Mesendoderm (in vitro differentiated cells): ENCODE data around the gene PCSK1N.
"Not testable (repeated sequence)": the region's sequence is repeated elsewhere in the genome, so short reads cannot be mapped to it uniquely, and the experiment has no call there.

Experiments
- DNase-seq: peaks from one replicate; pipeline ENCODE4 v3.0.0; 2013
- H2AK5ac ChIP-seq: 2 replicates; pipeline ENCODE4 v1.6.1; 2013; ENCODE audit warnings: low read length, inconsistent platforms
- H2BK120ac ChIP-seq: 2 replicates; pipeline ENCODE4 v1.6.1; 2013; ENCODE audit warnings: low read depth, mild to moderate bottlenecking, low read length, moderate library complexity, mixed read lengths
- H2BK15ac ChIP-seq: replicated peaks from 2 replicates; pipeline ENCODE4 v1.6.1; 2013; ENCODE audit warnings: low read depth, mild to moderate bottlenecking, moderate library complexity
- H2BK5ac ChIP-seq: 2 replicates; pipeline ENCODE4 v1.6.1; 2013; ENCODE audit warnings: low read length, inconsistent platforms
- H3K18ac ChIP-seq: 2 replicates; pipeline ENCODE4 v1.6.1; 2013; ENCODE audit warnings: mild to moderate bottlenecking, low read length, mixed read lengths
- H3K23ac ChIP-seq: one replicate; pipeline ENCODE4 v1.6.1; 2013; ENCODE audit warnings: low read length
- H3K27ac ChIP-seq: 2 replicates; pipeline ENCODE4 v1.5.1; 2013; ENCODE audit warnings: low read depth, mild to moderate bottlenecking, inconsistent platforms, low read length, moderate library complexity
- H3K27me3 ChIP-seq: 2 replicates; pipeline ENCODE4 v1.6.1; 2013; ENCODE audit warnings: low read length, control low read depth, mild to moderate bottlenecking, inconsistent platforms; ENCODE audit not compliant: insufficient read depth, poor library complexity
- H3K36me3 ChIP-seq: 2 replicates; pipeline ENCODE4 v1.6.1; 2013; ENCODE audit warnings: low read length, inconsistent platforms; ENCODE audit not compliant: control insufficient read depth, insufficient read depth
- H3K4ac ChIP-seq: one replicate; pipeline ENCODE4 v1.6.1; 2013; ENCODE audit warnings: low read depth, mild to moderate bottlenecking, low read length, moderate library complexity
- H3K4me1 ChIP-seq: 2 replicates; pipeline ENCODE4 v1.6.1; 2013; ENCODE audit warnings: low read depth, low read length, inconsistent platforms; ENCODE audit not compliant: control insufficient read depth
- H3K4me2 ChIP-seq: 2 replicates; pipeline ENCODE4 v1.6.1; 2013; ENCODE audit warnings: low read length
- H3K4me3 ChIP-seq: 2 replicates; pipeline ENCODE4 v1.5.1; 2013; ENCODE audit warnings: mild to moderate bottlenecking, low read length
- H3K56ac ChIP-seq: one replicate; pipeline ENCODE4 v1.6.1; 2013; ENCODE audit warnings: low read length
- H3K79me1 ChIP-seq: 2 replicates; pipeline ENCODE4 v1.6.1; 2013; ENCODE audit warnings: low read length, inconsistent platforms
- H3K79me2 ChIP-seq: 2 replicates; pipeline ENCODE4 v1.6.1; 2013; ENCODE audit warnings: mild to moderate bottlenecking, low read length; ENCODE audit not compliant: control insufficient read depth, insufficient read depth
- H3K9ac ChIP-seq: 2 replicates; pipeline ENCODE4 v1.6.1; 2013; ENCODE audit warnings: low read length, inconsistent platforms
- H4K5ac ChIP-seq: one replicate; pipeline ENCODE4 v1.6.1; 2013; ENCODE audit warnings: low read length
- H4K8ac ChIP-seq: one replicate; pipeline ENCODE4 v1.6.1; 2013; ENCODE audit warnings: low read depth, mild to moderate bottlenecking, control low read depth, low read length, moderate library complexity
- WGBS: extraction: QIAGEN DNeasy Blood & Tissue Kit; methylation state at CpG from one replicate; pipeline ENCODE4 v1.1.7; 2013; ENCODE audit warnings: low lambda C conversion rate, missing lambda C conversion rate; ENCODE audit not compliant: insufficient coverage; ENCODE audit errors: extremely low coverage; 5-methylcytosine and 5-hydroxymethylcytosine counted together

Gene PCSK1N

DNA sequence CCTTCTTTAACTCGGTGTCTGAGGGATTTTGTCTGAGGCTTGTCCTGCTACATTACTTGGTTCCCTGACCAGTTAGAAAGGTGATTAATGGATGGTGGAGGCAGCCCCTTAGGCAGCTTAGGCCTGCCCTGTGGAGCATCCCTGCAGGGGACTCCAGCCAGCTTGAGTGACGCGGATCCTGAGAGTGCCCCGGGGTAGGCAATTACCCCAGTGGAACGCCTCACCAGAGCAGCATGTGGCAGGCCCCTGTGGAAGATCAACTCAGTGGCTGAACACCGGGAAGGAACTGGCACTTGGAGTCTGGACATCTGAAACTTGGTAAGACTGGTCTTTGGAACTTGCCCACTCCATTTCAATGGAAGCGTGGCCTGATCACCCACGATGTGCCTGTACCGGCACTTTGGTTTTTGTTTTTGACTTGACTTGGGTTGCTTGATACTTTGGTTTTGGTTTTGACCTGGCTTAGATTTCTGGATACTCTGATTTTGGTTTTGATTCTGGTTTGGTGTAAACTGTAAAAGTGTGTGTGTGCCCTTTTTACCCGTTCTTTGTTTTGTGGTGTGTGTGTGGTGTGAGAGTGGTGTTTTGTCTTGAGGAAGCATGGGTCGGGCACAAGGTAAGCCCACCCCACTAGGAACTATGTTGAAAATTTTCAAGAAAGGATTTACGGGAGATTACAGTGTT is 18.9 kb upstream of the PCSK1N start:
- not testable (repeated sequence) for DNase-seq, H3K4me3 ChIP-seq, H3K23ac ChIP-seq, H2AK5ac ChIP-seq, H3K79me1 ChIP-seq, H2BK120ac ChIP-seq, H3K4me2 ChIP-seq, H4K5ac ChIP-seq, H3K4ac ChIP-seq, H3K4me1 ChIP-seq, H3K36me3 ChIP-seq, H3K79me2 ChIP-seq, H4K8ac ChIP-seq, H3K27me3 ChIP-seq, H3K27ac ChIP-seq, H3K9ac ChIP-seq, H2BK15ac ChIP-seq, H2BK5ac ChIP-seq, H3K18ac ChIP-seq, H3K56ac ChIP-seq
- WGBS = no CpG with 5 or more reads among the region's 12 CpGs

DNA sequence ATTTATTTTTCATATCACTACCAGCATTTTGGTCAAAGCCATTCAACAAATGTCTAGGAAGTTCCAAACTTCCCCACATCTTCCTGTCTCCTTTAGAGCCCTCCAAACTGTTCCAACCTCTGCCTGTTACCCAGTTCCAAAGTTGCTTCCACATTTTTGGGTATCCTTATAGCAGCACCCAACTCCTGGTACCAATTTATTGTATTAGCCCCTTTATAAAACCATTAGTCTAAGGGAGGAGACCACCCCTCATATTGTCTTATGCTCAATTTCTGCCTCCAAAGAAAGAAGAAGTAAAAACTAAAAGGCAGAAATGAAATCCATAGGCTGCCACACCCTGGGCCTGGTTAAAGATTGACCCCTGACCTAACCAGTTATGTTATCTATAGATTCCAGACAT is 18.1 kb upstream of the PCSK1N start:
- not testable (repeated sequence) for H3K4me2 ChIP-seq, H3K4ac ChIP-seq, H3K27me3 ChIP-seq, H2BK120ac ChIP-seq, H3K23ac ChIP-seq, H3K18ac ChIP-seq, H3K4me1 ChIP-seq, DNase-seq, H2AK5ac ChIP-seq, H4K5ac ChIP-seq, H3K27ac ChIP-seq, H2BK5ac ChIP-seq, H3K4me3 ChIP-seq, H3K79me2 ChIP-seq, H3K56ac ChIP-seq, H3K9ac ChIP-seq, H4K8ac ChIP-seq, H3K36me3 ChIP-seq, H2BK15ac ChIP-seq, H3K79me1 ChIP-seq

- DNase-seq = no peak
- Histone ChIP-seq H2BK15ac (no peak overlapping the region), H2BK5ac (no peak overlapping the region), H3K4ac (no peak overlapping the region), H3K27me3 (no peaks in the 10 kb centered on the region), H3K27ac (no peak overlapping the region), H3K9ac (no peak overlapping the region), H3K56ac (no peak overlapping the region), H3K4me1 (no peaks in the 10 kb centered on the region), H3K79me2 (no peaks in the 10 kb centered on the region), H3K36me3 (no peaks in the 10 kb centered on the region), H3K23ac (no peak overlapping the region), H3K79me1 (no peaks in the 10 kb centered on the region), H2AK5ac (no peak overlapping the region), H4K8ac (no peak overlapping the region), H2BK120ac (no peak overlapping the region), H3K18ac (no peak overlapping the region), H3K4me2 (no peak overlapping the region), H4K5ac (no peak overlapping the region), H3K4me3 (no peak overlapping the region)
- WGBS = no CpG with 5 or more reads among the region's 7 CpGs
Measured at GRCh38 chrX:48852857-48853256, 17.4 kb upstream of the PCSK1N start.

DNA sequence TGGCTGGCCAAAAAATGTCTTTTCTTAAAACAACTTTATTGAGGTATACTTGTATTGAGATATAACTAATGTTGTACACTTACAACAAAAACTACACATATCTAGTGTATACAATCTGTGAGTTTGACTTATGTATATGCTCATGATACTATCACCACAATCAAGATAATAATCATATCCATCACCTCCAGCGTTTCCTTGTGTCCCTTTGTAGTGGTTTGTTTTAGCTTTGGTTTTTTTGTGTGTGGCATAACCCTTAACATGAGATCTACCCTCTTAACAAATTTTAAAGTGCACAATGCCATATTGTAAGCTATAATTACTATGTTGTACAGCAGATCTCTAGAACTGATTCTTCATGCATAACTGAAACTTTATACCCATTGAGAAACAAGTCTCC is 13.4 kb upstream of the PCSK1N start:
- Histone ChIP-seq H2BK15ac (no peak overlapping the region), H3K23ac (no peak overlapping the region), H3K4me1 (no peaks in the 10 kb centered on the region), H3K4ac (no peak overlapping the region), H2BK120ac (no peak overlapping the region), H3K4me2 (no peak overlapping the region), H2BK5ac (no peak overlapping the region), H3K79me2 (no peaks in the 10 kb centered on the region), H3K9ac (no peak overlapping the region), H2AK5ac (no peak overlapping the region), H3K56ac (no peak overlapping the region), H3K36me3 (no peaks in the 10 kb centered on the region), H3K18ac (no peak overlapping the region), H4K5ac (no peak overlapping the region), H3K27ac (no peak overlapping the region), H3K79me1 (no peaks in the 10 kb centered on the region), H4K8ac (no peak overlapping the region), H3K4me3 (no peak overlapping the region), H3K27me3 (no peaks in the 10 kb centered on the region)
- WGBS = no CpG with 5 or more reads among the region's 1 CpG
- no peak for DNase-seq

DNA sequence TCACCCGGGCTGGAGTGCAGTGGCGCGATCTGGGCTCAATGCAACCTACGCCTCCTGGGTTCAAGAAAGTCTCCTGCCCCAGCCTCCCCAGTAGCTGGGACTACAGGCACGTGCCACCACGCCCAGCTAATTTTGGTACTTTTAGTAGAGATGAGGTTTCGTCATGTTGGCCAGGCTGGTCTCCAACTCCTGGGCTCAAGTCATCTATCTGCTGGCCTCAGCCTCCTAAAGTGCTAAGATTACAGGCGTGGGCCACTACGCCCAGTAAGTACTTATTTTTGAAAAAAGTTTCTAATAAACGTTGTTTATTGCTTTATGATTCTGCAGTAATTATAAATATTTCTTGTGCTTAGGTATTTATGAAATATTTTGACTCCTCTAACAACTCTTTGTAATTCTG is 4.3 kb upstream of the PCSK1N start:
- H3K18ac ChIP-seq = no peak overlapping the region
- H3K4me3 ChIP-seq = no peak overlapping the region
- no peaks in the 10 kb centered on the region for H3K79me1 ChIP-seq
- H2BK120ac ChIP-seq = no peak overlapping the region
- H3K4ac ChIP-seq = no peak overlapping the region
- no peak overlapping the region for H3K9ac ChIP-seq
- H2AK5ac ChIP-seq = no peak overlapping the region
- H4K5ac ChIP-seq = no peak overlapping the region
- DNase-seq = no peak
- no peak overlapping the region for H3K4me2 ChIP-seq
- no peak overlapping the region for H4K8ac ChIP-seq
- H3K27me3 ChIP-seq = peaks cover 5% of the 10 kb centered on the region
- H2BK15ac ChIP-seq = no peak overlapping the region
- H2BK5ac ChIP-seq = no peak overlapping the region
- H3K79me2 ChIP-seq = no peaks in the 10 kb centered on the region
- H3K27ac ChIP-seq = no peak overlapping the region
- WGBS = no CpG with 5 or more reads among the region's 10 CpGs
- H3K4me1 ChIP-seq = no peaks in the 10 kb centered on the region
- no peaks in the 10 kb centered on the region for H3K36me3 ChIP-seq
- H3K23ac ChIP-seq = no peak overlapping the region
- H3K56ac ChIP-seq = no peak overlapping the region

DNA sequence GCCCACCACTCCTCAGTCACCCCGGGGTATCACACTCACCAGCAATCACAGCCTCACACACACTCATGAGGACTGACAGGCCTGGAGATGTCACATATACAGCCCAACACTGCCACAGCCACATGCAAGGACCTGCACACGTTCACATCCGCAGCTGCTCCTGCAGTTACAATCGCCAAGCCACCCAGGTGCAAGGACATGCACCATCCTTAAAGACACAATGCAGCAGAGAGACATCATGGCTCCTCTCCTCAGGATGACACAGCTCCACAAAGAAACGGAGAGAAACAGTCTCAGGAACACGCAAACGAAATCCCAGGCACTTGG is 1.1 kb downstream of the PCSK1N start:
- no peak overlapping the region for H3K56ac ChIP-seq
- H4K5ac ChIP-seq = no peak overlapping the region
- H3K27me3 ChIP-seq = peaks cover 15% of the 10 kb centered on the region
- no peaks in the 10 kb centered on the region for H3K36me3 ChIP-seq
- H2BK120ac ChIP-seq = no peak overlapping the region
- no peak overlapping the region for H3K4ac ChIP-seq
- H2BK5ac ChIP-seq = no peak overlapping the region
- H3K79me2 ChIP-seq = no peaks in the 10 kb centered on the region
- no peak overlapping the region for H3K4me3 ChIP-seq
- H3K4me2 ChIP-seq = no peak overlapping the region
- H2AK5ac ChIP-seq = no peak overlapping the region
- no peak overlapping the region for H3K23ac ChIP-seq
- H2BK15ac ChIP-seq = no peak overlapping the region
- WGBS = no CpG with 5 or more reads among the region's 7 CpGs
- DNase-seq = no peak
- H3K79me1 ChIP-seq = no peaks in the 10 kb centered on the region
- H4K8ac ChIP-seq = no peak overlapping the region
- H3K9ac ChIP-seq = no peak overlapping the region
- no peak overlapping the region for H3K18ac ChIP-seq
- H3K27ac ChIP-seq = no peak overlapping the region
- no peaks in the 10 kb centered on the region for H3K4me1 ChIP-seq
